Ramos (cell line): ENCODE measurements around the gene KCNQ1OT1.

Source experiments
- in situ Hi-C: fragments of 300-500 bp; cut with MboI; formaldehyde crosslinking; loops from one replicate; pipeline ENCODE4 v1.14.3; 2022; ENCODE audit warnings: low sequenced_read_pairs; ENCODE audit not compliant: unreplicated experiment

The KCNQ1OT1 gene

GRCh38 chr11:2704356-2704755 is 4.6 kb upstream of the KCNQ1OT1 start:
- in situ Hi-C loops, result no loop called here

GRCh38 chr11:2703363-2704141 is 3.8 kb upstream of the KCNQ1OT1 start:
- in situ Hi-C loops, result no loop called here

GRCh38 chr11:2702771-2703362 is 3.1 kb upstream of the KCNQ1OT1 start:
- in situ Hi-C loops, result no loop called here

- in situ Hi-C loops, result no loop called here
Measured at GRCh38 chr11:2701898-2702434, 2.2 kb upstream of the KCNQ1OT1 start.

- in situ Hi-C loops, result no loop called here
Measured at GRCh38 chr11:2701230-2701629, 1.4 kb upstream of the KCNQ1OT1 start.

GRCh38 chr11:2700415-2701211 is 819 bp upstream of the KCNQ1OT1 start:
- in situ Hi-C loops, result no loop called here

GRCh38 chr11:2699185-2699530 is 636 bp downstream of the KCNQ1OT1 start:
- in situ Hi-C loops, result no loop called here

- in situ Hi-C loops, result no loop called here
Measured at GRCh38 chr11:2698386-2699184, 1.2 kb downstream of the KCNQ1OT1 start.

GRCh38 chr11:2697866-2698265 is 1.9 kb downstream of the KCNQ1OT1 start:
- in situ Hi-C loops, result no loop called here

GRCh38 chr11:2696455-2696854 is 3.3 kb downstream of the KCNQ1OT1 start:
- in situ Hi-C loops, result no loop called here

- in situ Hi-C loops, result no loop called here
Measured at GRCh38 chr11:2694995-2695939, 4.5 kb downstream of the KCNQ1OT1 start.

- in situ Hi-C loops, result no loop called here
Measured at GRCh38 chr11:2694495-2694894, 5.3 kb downstream of the KCNQ1OT1 start.

- in situ Hi-C loops, result no loop called here
Measured at GRCh38 chr11:2693271-2694261, 6.2 kb downstream of the KCNQ1OT1 start.

GRCh38 chr11:2691991-2692875 is 7.6 kb downstream of the KCNQ1OT1 start:
- in situ Hi-C loops, result no loop called here

GRCh38 chr11:2691355-2691761 is 8.4 kb downstream of the KCNQ1OT1 start:
- in situ Hi-C loops, result no loop called here

- in situ Hi-C loops, result no loop called here
Measured at GRCh38 chr11:2690596-2691354, 9.0 kb downstream of the KCNQ1OT1 start.
